Measurements from ENCODE around the gene CEP112. TPM values are rescaled to one million over a fixed set of nuclear protein-coding genes. Genes with fewer than 3 reads are reported as not detected.

Gene CEP112
- total and polyA plus RNA-seq, 2 of the 4 experiments (the other 2 are of a cell fraction) = 2.5 to 5.6 TPM

DNA sequence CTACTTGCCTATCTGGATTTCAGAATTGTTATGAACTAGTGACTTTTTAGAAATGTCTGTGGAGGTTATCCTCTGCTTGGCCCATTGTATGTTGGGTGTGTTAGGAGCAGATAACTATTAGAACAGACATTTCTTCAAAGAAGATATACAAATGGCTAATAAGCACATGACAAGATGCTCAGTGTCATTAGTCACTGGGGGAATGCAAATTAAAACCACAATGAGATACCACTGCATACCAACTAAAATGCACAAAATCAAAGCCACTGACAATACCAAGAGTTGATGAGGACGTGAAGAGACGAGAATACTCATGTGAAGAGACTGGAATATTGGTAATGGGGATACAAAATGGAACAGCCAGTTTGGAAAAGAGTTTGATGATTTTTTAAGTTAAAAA, 39.2 kb downstream of the CEP112 start:
- H3K27ac ChIP-seq (ENCODE audit: insufficient read depth, low read length) = no peak overlapping the region
- no peaks in the 10 kb centered on the region for H3K36me3 ChIP-seq (ENCODE audit: control insufficient read depth, insufficient read depth, low read length)
- no peaks in the 10 kb centered on the region for H3K9me3 ChIP-seq (ENCODE audit: control insufficient read depth, insufficient read depth, low read length)
- no peaks in the 10 kb centered on the region; the same call in 1 of the 2 replicates for H3K4me1 ChIP-seq (ENCODE audit: control insufficient read depth, insufficient read depth, low read length)
- no peaks in the 10 kb centered on the region for H3K27me3 ChIP-seq (ENCODE audit: control insufficient read depth, insufficient read depth, low read length)
- CTCF ChIA-PET = no interaction called here
- no peak overlapping the region for H4K5ac ChIP-seq (ENCODE audit: low read depth, low read length)
- BruUV-seq (replicated peaks) = no TSS peak
- in situ Hi-C loops (cut with MboI; ENCODE audit: low sequenced_read_pairs) = loop anchor here (25.0 kb wide), 1 partner anchor 590 kb away; the partner anchor contains the start of gene AXIN2
- H2AFZ ChIP-seq (replicated peaks; ENCODE audit: low read length, poor library complexity) = no peak overlapping the region
- H4K8ac ChIP-seq (ENCODE audit: low read depth in 2 of 2, low read length in 2 of 2) = no peak overlapping the region
- no peak overlapping the region for H3K4me3 ChIP-seq (ENCODE audit: insufficient read depth, low read depth, low read length)
- no peak overlapping the region for H4K91ac ChIP-seq (ENCODE audit: insufficient read depth, low read depth, low read length)
- H3K4me2 ChIP-seq (ENCODE audit: low read depth, low read length) = no peak overlapping the region
- TF ChIP-seq, protein P1, sequence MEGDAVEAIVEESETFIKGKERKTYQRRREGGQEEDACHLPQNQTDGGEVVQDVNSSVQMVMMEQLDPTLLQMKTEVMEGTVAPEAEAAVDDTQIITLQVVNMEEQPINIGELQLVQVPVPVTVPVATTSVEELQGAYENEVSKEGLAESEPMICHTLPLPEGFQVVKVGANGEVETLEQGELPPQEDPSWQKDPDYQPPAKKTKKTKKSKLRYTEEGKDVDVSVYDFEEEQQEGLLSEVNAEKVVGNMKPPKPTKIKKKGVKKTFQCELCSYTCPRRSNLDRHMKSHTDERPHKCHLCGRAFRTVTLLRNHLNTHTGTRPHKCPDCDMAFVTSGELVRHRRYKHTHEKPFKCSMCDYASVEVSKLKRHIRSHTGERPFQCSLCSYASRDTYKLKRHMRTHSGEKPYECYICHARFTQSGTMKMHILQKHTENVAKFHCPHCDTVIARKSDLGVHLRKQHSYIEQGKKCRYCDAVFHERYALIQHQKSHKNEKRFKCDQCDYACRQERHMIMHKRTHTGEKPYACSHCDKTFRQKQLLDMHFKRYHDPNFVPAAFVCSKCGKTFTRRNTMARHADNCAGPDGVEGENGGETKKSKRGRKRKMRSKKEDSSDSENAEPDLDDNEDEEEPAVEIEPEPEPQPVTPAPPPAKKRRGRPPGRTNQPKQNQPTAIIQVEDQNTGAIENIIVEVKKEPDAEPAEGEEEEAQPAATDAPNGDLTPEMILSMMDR (conservative IDR thresholded peaks at IDR 0.05; ENCODE audit: low read depth, low read length) = no peak
- no peak for TF ChIP-seq RAD21 (IDR thresholded peaks at IDR 0.05; ENCODE audit: low read length)
- H2BK20ac ChIP-seq (ENCODE audit: low read depth, low read length) = no peak overlapping the region
- WGBS, 2 experiments (ENCODE audit: extremely low coverage in 2 of 2, insufficient read length in 1 of 2) = no CpG with 5 or more reads among the region's 2 CpGs
- no peak overlapping the region for H3K56ac ChIP-seq (ENCODE audit: extremely low read depth, insufficient read depth, low read length)
- H3K4ac ChIP-seq (ENCODE audit: low read depth, low read length) = no peak overlapping the region
- dilution Hi-C loops (cut with HindIII; ENCODE audit: low sequenced_read_pairs, unreplicated experiment) = no loop called here
- H2BK120ac ChIP-seq (ENCODE audit: low read depth, low read length) = no peak overlapping the region
- intact Hi-C loops (cut with micrococcal nuclease) = no loop called here
- no peaks in the 10 kb centered on the region for H4K20me1 ChIP-seq (ENCODE audit: insufficient read depth, low read length)
- DNase-seq (peak; percentile 25), ATAC-seq (ENCODE audit: low read depth) (no peak)
- no peak overlapping the region for H2AK5ac ChIP-seq (ENCODE audit: low read depth, low read length)
- no peak overlapping the region for H2AK9ac ChIP-seq (replicated peaks; ENCODE audit: low read depth, low read length, poor library complexity)
- H2BK5ac ChIP-seq (ENCODE audit: low read depth, low read length, poor library complexity, severe bottlenecking) = no peak overlapping the region
- H2BK15ac ChIP-seq (ENCODE audit: low read depth, low read length) = no peak overlapping the region
- no peak overlapping the region for H3K23ac ChIP-seq (ENCODE audit: low read depth, low read length)
- no peak overlapping the region for H3K18ac ChIP-seq (ENCODE audit: low read depth, low read length)
- H3K14ac ChIP-seq (replicated peaks; ENCODE audit: low read depth, low read length) = no peak overlapping the region
- H3K79me1 ChIP-seq (ENCODE audit: low read depth in 1 of 2, low read length in 2 of 2) = no peaks in the 10 kb centered on the region; a peak in 1 of 4 replicates
- POLR2A ChIA-PET (ENCODE audit: unreplicated experiment) = no interaction called here
- no peaks in the 10 kb centered on the region for H3K9me1 ChIP-seq (ENCODE audit: insufficient read depth, low read length)
- H3K9ac ChIP-seq (ENCODE audit: low read depth, low read length) = no peak overlapping the region

All from IMR-90 (cell line).